Mesendoderm (in vitro differentiated cells): ENCODE data around the gene ANO2.
A peak's percentile ranks its signal among the peaks of the same experiment; 100 is the strongest.

Source experiments
- DNase-seq: peaks from one replicate; pipeline ENCODE4 v3.0.0; 2013
- H2AK5ac ChIP-seq: 2 replicates; pipeline ENCODE4 v1.6.1; 2013; ENCODE audit warnings: low read length, inconsistent platforms
- H2BK120ac ChIP-seq: 2 replicates; pipeline ENCODE4 v1.6.1; 2013; ENCODE audit warnings: low read depth, mild to moderate bottlenecking, low read length, moderate library complexity, mixed read lengths
- H2BK15ac ChIP-seq: replicated peaks from 2 replicates; pipeline ENCODE4 v1.6.1; 2013; ENCODE audit warnings: low read depth, mild to moderate bottlenecking, moderate library complexity
- H2BK5ac ChIP-seq: 2 replicates; pipeline ENCODE4 v1.6.1; 2013; ENCODE audit warnings: low read length, inconsistent platforms
- H3K18ac ChIP-seq: 2 replicates; pipeline ENCODE4 v1.6.1; 2013; ENCODE audit warnings: mild to moderate bottlenecking, low read length, mixed read lengths
- H3K23ac ChIP-seq: one replicate; pipeline ENCODE4 v1.6.1; 2013; ENCODE audit warnings: low read length
- H3K27ac ChIP-seq: 2 replicates; pipeline ENCODE4 v1.5.1; 2013; ENCODE audit warnings: low read depth, mild to moderate bottlenecking, inconsistent platforms, low read length, moderate library complexity
- H3K27me3 ChIP-seq: 2 replicates; pipeline ENCODE4 v1.6.1; 2013; ENCODE audit warnings: low read length, control low read depth, mild to moderate bottlenecking, inconsistent platforms; ENCODE audit not compliant: insufficient read depth, poor library complexity
- H3K36me3 ChIP-seq: 2 replicates; pipeline ENCODE4 v1.6.1; 2013; ENCODE audit warnings: low read length, inconsistent platforms; ENCODE audit not compliant: control insufficient read depth, insufficient read depth
- H3K4ac ChIP-seq: one replicate; pipeline ENCODE4 v1.6.1; 2013; ENCODE audit warnings: low read depth, mild to moderate bottlenecking, low read length, moderate library complexity
- H3K4me1 ChIP-seq: 2 replicates; pipeline ENCODE4 v1.6.1; 2013; ENCODE audit warnings: low read depth, low read length, inconsistent platforms; ENCODE audit not compliant: control insufficient read depth
- H3K4me2 ChIP-seq: 2 replicates; pipeline ENCODE4 v1.6.1; 2013; ENCODE audit warnings: low read length
- H3K4me3 ChIP-seq: 2 replicates; pipeline ENCODE4 v1.5.1; 2013; ENCODE audit warnings: mild to moderate bottlenecking, low read length
- H3K56ac ChIP-seq: one replicate; pipeline ENCODE4 v1.6.1; 2013; ENCODE audit warnings: low read length
- H3K79me1 ChIP-seq: 2 replicates; pipeline ENCODE4 v1.6.1; 2013; ENCODE audit warnings: low read length, inconsistent platforms
- H3K79me2 ChIP-seq: 2 replicates; pipeline ENCODE4 v1.6.1; 2013; ENCODE audit warnings: mild to moderate bottlenecking, low read length; ENCODE audit not compliant: control insufficient read depth, insufficient read depth
- H3K9ac ChIP-seq: 2 replicates; pipeline ENCODE4 v1.6.1; 2013; ENCODE audit warnings: low read length, inconsistent platforms
- H4K5ac ChIP-seq: one replicate; pipeline ENCODE4 v1.6.1; 2013; ENCODE audit warnings: low read length
- H4K8ac ChIP-seq: one replicate; pipeline ENCODE4 v1.6.1; 2013; ENCODE audit warnings: low read depth, mild to moderate bottlenecking, control low read depth, low read length, moderate library complexity
- WGBS: extraction: QIAGEN DNeasy Blood & Tissue Kit; methylation state at CpG from one replicate; pipeline ENCODE4 v1.1.7; 2013; ENCODE audit warnings: low lambda C conversion rate, missing lambda C conversion rate; ENCODE audit not compliant: insufficient coverage; ENCODE audit errors: extremely low coverage; 5-methylcytosine and 5-hydroxymethylcytosine counted together

ANO2 gene

DNA sequence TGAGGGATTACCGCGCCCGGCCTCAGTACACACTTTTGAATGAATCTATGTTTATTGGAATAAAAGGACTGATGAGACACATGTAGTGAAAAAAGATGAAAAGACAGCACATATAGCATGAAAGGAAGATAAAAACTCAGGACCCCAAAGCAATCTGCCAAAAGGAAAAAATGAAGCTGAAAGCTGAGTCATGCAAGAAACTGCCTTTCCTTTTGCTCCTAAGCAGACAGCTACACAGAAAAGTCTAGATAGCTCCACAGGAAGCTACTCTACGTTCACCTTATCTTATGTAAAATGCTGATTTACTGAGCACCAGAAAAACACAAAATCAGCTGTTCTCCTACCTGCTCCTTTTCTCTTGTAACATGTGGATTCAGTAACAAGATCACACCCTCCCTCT lies 384.8 kb downstream of the ANO2 start:
- no peak overlapping the region for H2AK5ac ChIP-seq
- H3K56ac ChIP-seq = no peak overlapping the region
- H4K5ac ChIP-seq = no peak overlapping the region
- peak; percentile 47 for DNase-seq
- no peaks in the 10 kb centered on the region for H3K79me2 ChIP-seq
- no peak overlapping the region for H4K8ac ChIP-seq
- H3K23ac ChIP-seq = no peak overlapping the region
- no peak overlapping the region for H3K4me3 ChIP-seq
- no CpG with 5 or more reads among the region's 4 CpGs for WGBS
- H2BK15ac ChIP-seq = no peak overlapping the region
- H2BK120ac ChIP-seq = no peak overlapping the region
- H3K27me3 ChIP-seq = no peaks in the 10 kb centered on the region
- no peak overlapping the region for H3K27ac ChIP-seq
- H2BK5ac ChIP-seq = no peak overlapping the region
- H3K4me2 ChIP-seq = no peak overlapping the region
- H3K4ac ChIP-seq = no peak overlapping the region
- no peaks in the 10 kb centered on the region for H3K36me3 ChIP-seq
- no peak overlapping the region for H3K18ac ChIP-seq
- H3K9ac ChIP-seq = no peak overlapping the region
- H3K4me1 ChIP-seq = peaks cover 1% of the 10 kb centered on the region
- H3K79me1 ChIP-seq = no peaks in the 10 kb centered on the region

DNA sequence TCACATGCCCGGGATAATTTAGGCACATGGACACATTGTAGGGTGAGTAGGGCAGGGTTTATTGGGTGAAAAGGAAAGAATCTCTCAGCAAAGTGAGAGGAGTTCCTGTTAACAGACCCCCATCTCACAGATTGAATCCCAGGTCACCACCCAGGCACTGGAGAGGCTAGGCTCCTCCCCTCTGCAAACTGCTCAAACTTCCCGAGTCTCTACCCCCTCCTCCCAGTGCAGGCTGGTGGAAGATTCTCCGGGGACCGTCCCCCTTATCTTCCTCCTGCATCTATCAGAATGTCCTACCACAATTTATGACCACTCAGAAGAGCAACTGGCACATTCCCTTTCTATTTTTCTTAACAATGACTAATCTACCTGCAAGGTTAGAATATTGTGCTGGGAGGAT lies 387.2 kb downstream of the ANO2 start:
- WGBS = no CpG with 5 or more reads among the region's 4 CpGs
- H3K23ac ChIP-seq = no peak overlapping the region
- no peak overlapping the region for H2BK120ac ChIP-seq
- no peak overlapping the region for H3K27ac ChIP-seq
- no peak overlapping the region for H4K5ac ChIP-seq
- no peak overlapping the region for H3K4ac ChIP-seq
- H3K27me3 ChIP-seq = no peaks in the 10 kb centered on the region
- no peak overlapping the region for H2BK15ac ChIP-seq
- H2AK5ac ChIP-seq = no peak overlapping the region
- H3K4me3 ChIP-seq = no peak overlapping the region
- no peaks in the 10 kb centered on the region for H3K79me1 ChIP-seq
- no peaks in the 10 kb centered on the region for H3K79me2 ChIP-seq
- no peak overlapping the region for H3K4me2 ChIP-seq
- H3K9ac ChIP-seq = no peak overlapping the region
- DNase-seq = peak; percentile 65
- no peak overlapping the region for H3K56ac ChIP-seq
- no peak overlapping the region for H3K18ac ChIP-seq
- H3K36me3 ChIP-seq = no peaks in the 10 kb centered on the region
- no peak overlapping the region for H4K8ac ChIP-seq
- no peak overlapping the region for H2BK5ac ChIP-seq
- peaks cover 1% of the 10 kb centered on the region for H3K4me1 ChIP-seq

DNA sequence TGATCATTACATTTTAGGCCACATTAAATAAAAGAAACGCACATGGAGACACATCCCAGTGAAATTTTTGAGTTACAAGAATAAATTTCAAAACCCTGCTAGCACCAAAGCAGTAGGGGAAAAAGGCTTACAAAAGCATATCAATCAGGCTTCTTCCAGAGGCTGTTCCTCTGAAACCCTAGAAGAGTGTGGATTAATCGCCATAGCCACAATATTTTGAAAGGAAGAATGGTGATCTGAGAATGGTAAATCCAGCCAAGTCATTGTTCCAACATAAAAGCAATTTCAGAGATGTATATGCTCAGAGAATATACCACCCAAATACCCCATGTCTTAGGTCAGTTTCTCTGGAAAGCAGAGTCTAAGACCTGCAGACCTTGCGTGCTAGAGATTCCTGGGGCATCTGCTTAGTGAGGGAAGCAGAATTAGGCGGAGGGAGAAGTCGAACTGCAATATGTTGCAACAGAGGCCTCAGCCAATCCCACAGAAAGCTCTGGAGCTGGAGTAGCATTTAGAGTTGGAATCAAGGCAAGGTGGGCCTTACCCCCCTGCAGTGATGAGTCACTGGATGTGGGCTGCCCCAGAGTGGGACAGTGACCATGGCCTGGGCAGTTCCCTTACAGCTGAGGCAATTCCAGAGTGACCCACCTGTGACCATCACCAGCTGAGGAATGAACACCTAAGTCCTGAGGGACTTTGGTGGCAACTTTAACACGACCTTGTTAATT lies 387.9 kb downstream of the ANO2 start:
- no peaks in the 10 kb centered on the region for H3K79me2 ChIP-seq
- H3K4me2 ChIP-seq = no peak overlapping the region
- no peak overlapping the region for H2BK5ac ChIP-seq
- no peaks in the 10 kb centered on the region for H3K79me1 ChIP-seq
- no peak overlapping the region for H2AK5ac ChIP-seq
- peaks cover 1% of the 10 kb centered on the region for H3K4me1 ChIP-seq
- H4K8ac ChIP-seq = no peak overlapping the region
- H3K4ac ChIP-seq = no peak overlapping the region
- H2BK120ac ChIP-seq = no peak overlapping the region
- no peak overlapping the region for H3K4me3 ChIP-seq
- no peak overlapping the region for H2BK15ac ChIP-seq
- H3K9ac ChIP-seq = no peak overlapping the region
- H4K5ac ChIP-seq = no peak overlapping the region
- H3K27ac ChIP-seq = no peak overlapping the region
- no peak overlapping the region for H3K56ac ChIP-seq
- H3K36me3 ChIP-seq = no peaks in the 10 kb centered on the region
- no peak overlapping the region for H3K18ac ChIP-seq
- no peak overlapping the region for H3K23ac ChIP-seq
- WGBS = no CpG with 5 or more reads among the region's 6 CpGs
- DNase-seq = peak; percentile 42
- H3K27me3 ChIP-seq = no peaks in the 10 kb centered on the region

DNA sequence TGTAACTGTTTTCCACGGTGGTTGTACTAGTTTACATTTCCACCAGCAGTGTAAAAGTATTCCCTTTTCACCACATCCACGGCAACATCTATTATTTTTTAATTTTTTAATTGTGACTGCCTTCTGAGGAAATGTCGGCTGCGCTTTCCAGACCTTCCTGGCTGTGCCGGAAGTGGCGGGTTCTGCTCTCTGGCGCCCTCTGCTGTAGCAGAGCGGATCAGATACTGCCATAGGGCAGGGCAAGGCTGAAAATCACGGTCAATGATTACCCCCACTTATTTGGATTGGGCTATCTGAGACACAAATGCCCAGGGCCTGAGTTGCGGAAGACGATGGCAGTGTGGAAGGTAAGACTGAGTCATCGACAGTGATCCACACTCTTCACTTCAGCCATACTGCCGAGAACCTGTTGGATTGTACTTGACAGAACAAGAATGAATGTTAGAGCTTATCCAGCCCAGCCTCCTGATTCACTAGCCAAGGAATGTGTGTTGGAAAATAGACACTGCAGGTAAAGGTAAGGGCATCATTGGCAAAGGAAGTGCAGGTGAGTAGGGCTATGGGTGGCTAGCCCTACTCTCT lies 388.9 kb downstream of the ANO2 start:
- Histone ChIP-seq H2AK5ac (no peak overlapping the region), H2BK15ac (no peak overlapping the region), H3K4me3 (no peak overlapping the region), H3K27me3 (no peaks in the 10 kb centered on the region), H3K79me2 (no peaks in the 10 kb centered on the region), H3K23ac (no peak overlapping the region), H3K4me1 (peaks cover 1% of the 10 kb centered on the region), H4K8ac (no peak overlapping the region), H3K9ac (no peak overlapping the region), H3K27ac (no peak overlapping the region), H3K56ac (no peak overlapping the region), H3K79me1 (no peaks in the 10 kb centered on the region), H3K36me3 (no peaks in the 10 kb centered on the region), H4K5ac (no peak overlapping the region), H3K18ac (no peak overlapping the region), H2BK120ac (no peak overlapping the region), H2BK5ac (no peak overlapping the region), H3K4ac (no peak overlapping the region), H3K4me2 (no peak overlapping the region)
- DNase-seq = peak; percentile 35
- WGBS = no CpG with 5 or more reads among the region's 13 CpGs

DNA sequence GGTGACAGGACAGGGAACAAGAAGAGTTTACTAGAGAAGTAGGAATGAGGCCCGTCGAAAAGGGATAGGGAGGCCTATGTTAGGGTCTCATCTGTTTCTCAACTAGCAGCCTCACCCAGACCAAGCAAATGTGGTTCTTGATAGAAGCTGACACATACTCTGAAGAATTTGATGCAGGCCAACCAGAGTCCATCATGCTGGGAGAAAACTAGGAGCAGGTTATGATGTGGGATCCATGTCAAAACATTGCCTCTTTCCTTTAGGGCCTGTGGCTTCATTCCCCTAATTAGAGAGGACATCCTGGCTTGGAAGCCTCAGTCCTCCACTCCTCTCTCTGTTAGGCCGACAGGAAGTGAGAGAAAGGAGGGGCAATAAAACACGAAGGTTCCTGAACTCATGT lies 390.3 kb downstream of the ANO2 start:
- Histone ChIP-seq H3K9ac (no peak overlapping the region), H3K4me3 (no peak overlapping the region), H3K18ac (no peak overlapping the region), H3K79me1 (no peaks in the 10 kb centered on the region), H3K36me3 (no peaks in the 10 kb centered on the region), H2BK15ac (no peak overlapping the region), H3K4me2 (no peak overlapping the region), H3K27ac (no peak overlapping the region), H2BK120ac (no peak overlapping the region), H3K4me1 (peaks cover 1% of the 10 kb centered on the region), H2AK5ac (no peak overlapping the region), H4K5ac (no peak overlapping the region), H3K4ac (no peak overlapping the region), H3K23ac (no peak overlapping the region), H3K79me2 (no peaks in the 10 kb centered on the region), H3K27me3 (no peaks in the 10 kb centered on the region), H2BK5ac (no peak overlapping the region), H3K56ac (no peak overlapping the region), H4K8ac (no peak overlapping the region)
- no CpG with 5 or more reads among the region's 4 CpGs for WGBS
- no peak for DNase-seq

DNA sequence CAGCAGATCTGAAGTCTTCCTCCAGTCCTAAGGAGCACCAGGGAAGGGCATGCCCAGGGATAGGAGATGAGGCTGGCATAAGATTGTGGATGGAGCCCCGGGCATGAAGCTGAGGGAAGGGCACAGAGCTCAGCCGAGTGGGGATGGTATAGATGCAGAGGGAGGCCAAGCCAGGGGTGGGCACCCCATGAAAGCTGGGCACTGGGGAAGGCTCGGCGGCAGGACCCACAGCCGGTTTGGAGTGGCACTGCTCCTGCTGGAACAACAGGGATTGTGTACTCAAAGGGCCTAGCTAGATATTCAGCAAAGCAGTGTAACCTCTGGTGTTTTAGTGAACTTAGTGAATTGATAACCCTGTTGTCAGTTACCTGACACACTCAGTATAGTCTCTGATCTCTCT lies 396.0 kb downstream of the ANO2 start:
- Histone ChIP-seq H3K27me3 (no peaks in the 10 kb centered on the region), H3K9ac (no peak overlapping the region), H4K5ac (no peak overlapping the region), H2BK120ac (no peak overlapping the region), H2AK5ac (no peak overlapping the region), H3K4me1 (no peaks in the 10 kb centered on the region), H3K18ac (no peak overlapping the region), H3K36me3 (no peaks in the 10 kb centered on the region), H3K79me2 (no peaks in the 10 kb centered on the region), H3K23ac (no peak overlapping the region), H3K4me2 (no peak overlapping the region), H3K27ac (no peak overlapping the region), H3K79me1 (no peaks in the 10 kb centered on the region), H3K4ac (no peak overlapping the region), H3K4me3 (no peak overlapping the region), H2BK5ac (no peak overlapping the region), H3K56ac (no peak overlapping the region), H2BK15ac (no peak overlapping the region), H4K8ac (no peak overlapping the region)
- no CpG with 5 or more reads among the region's 5 CpGs for WGBS
- no peak for DNase-seq
